ENCODE measurements around the gene SGO2. TPM values are rescaled to one million over a fixed set of nuclear protein-coding genes. Genes with fewer than 3 reads are reported as not detected.

SGO2 gene
- total RNA-seq, 1 experiment from 2014 or later, result 25.4 TPM

DNA sequence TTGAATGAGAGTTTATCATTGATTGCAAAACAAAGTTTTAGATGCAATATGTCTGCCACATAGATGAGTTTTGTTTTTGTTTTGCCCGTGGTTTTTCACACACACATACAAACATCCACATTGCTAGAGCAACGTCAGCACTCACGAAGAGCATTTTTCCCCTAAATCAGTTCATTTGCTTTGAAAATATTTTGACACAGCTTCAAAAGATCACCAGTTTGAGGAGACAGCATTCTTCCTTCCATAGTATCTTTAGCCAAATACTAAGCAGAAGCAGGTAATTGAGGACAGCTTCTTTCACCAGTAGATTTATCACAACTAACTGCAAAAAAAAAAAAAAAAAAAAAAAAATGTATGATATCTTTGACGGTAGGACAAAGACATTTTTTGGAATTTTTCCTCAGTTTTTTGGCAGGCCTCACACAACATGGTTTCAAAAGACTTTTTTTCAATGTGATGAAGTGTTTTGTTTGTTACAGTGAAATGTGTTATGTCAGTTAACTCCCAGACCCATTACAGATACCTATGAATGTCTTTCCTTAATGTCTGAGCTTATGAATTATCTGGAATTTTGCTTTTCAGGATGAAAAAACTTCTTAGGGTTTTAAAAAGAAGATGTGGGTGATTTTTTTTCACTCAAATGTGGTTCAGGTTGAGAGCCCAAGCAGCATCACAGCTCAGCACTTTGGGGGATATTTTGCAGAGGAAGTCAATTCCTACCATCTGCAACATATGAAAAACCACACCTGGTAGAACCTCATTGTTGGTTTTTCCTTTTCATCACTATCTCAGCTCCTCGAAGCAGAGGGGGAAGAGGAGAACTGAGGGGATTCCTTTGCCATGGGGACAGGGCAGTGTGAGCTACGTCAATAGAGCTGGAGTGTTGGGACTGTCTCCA, 91.4 kb downstream of the SGO2 start:
- Histone ChIP-seq H3K79me2 (ENCODE audit: insufficient read depth, low read length) (no peaks in the 10 kb centered on the region), H4K20me1 (ENCODE audit: insufficient read depth) (no peaks in the 10 kb centered on the region), H3K27me3 (ENCODE audit: insufficient read depth, low read length) (no peaks in the 10 kb centered on the region), H3K27ac (ENCODE audit: low read depth, low read length) (no peak overlapping the region), H3K9me3 (ENCODE audit: control insufficient read depth in 1 of 2, insufficient read depth in 1 of 2, low read depth in 1 of 2, low read length in 2 of 2) (no peaks in the 10 kb centered on the region), H3K4me1 (ENCODE audit: control insufficient read depth in 1 of 2, insufficient read depth in 2 of 2, low read length in 2 of 2) (peaks cover 0 to 7% of the 10 kb centered on the region in 2 experiments; a peak in 2 of 4 replicates), H2AFZ (ENCODE audit: low read depth, low read length, poor library complexity, severe bottlenecking) (no peak overlapping the region), H3K4me3 (replicated peaks in 1 of 2; ENCODE audit: low read depth in 1 of 2, low read length in 2 of 2) (no peak overlapping the region), H3K36me3 (ENCODE audit: control insufficient read depth in 1 of 2, insufficient read depth in 2 of 2, low read length in 2 of 2) (no peaks in the 10 kb centered on the region), H3K9me2 (ENCODE audit: insufficient read depth) (no peaks in the 10 kb centered on the region), H3K9ac (ENCODE audit: low read length) (no peak overlapping the region), H3K4me2 (ENCODE audit: low read length) (no peak overlapping the region)
- RAD21 ChIA-PET (ENCODE audit: low non-redundant PET in 1 of 2, low total read pairs in 2 of 2, uncharacterized antibody in 2 of 2, unreplicated experiment in 2 of 2), result no interaction called here
- DNase-seq (ENCODE audit: low read depth, low spot score) (no peak), ATAC-seq (no peak)
- no peak for TF ChIP-seq POLR2AphosphoS5 (IDR thresholded peaks at IDR 0.05; ENCODE audit: low read depth, low read length)
- no peak for TF ChIP-seq ELF1 (IDR thresholded peaks at IDR 0.05; ENCODE audit: borderline replicate concordance, low read depth)
- TF ChIP-seq ZNF274 (IDR thresholded peaks at IDR 0.05; ENCODE audit: low read depth, low read length), result no peak
- no peak for TF ChIP-seq CBX3 (IDR thresholded peaks at IDR 0.05; ENCODE audit: low read depth)
- no peak for TF ChIP-seq EZH2phosphoT487 (IDR thresholded peaks at IDR 0.05; ENCODE audit: borderline replicate concordance)
- POLR2A ChIA-PET, result no interaction called here
- no TSS peak for BruUV-seq (replicated peaks)
- intact Hi-C loops (cut with micrococcal nuclease), result loop anchor here (2.0 kb wide), 1 partner anchor 85 kb away; no protein-coding TSS in a partner anchor
- CTCF ChIA-PET, result interaction anchor here (1.3 kb wide), 1 partner anchor 86 kb away, joined by 7 read pairs; no protein-coding TSS in a partner anchor

DNA sequence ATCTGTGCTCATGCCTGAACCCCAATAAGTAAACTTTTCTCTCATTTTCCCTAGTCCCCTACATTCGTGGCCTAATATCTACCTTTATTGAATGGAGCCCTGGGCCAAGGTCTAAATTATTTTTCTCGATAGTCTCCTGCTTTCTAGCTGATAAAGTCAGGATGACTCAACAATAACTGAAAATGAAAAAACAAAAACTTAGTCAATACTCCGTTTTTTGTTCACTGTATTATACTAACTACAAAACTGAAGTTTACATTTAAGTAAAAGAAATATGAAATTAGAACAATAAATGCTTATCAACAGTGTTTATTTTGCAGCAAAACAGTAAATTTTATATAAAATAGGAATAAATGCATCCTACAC, 92.0 kb downstream of the SGO2 start:
- Histone ChIP-seq H3K4me1 (ENCODE audit: control insufficient read depth in 1 of 2, insufficient read depth in 2 of 2, low read length in 2 of 2) (peaks cover 0 to 7% of the 10 kb centered on the region in 2 experiments; a peak in 2 of 4 replicates), H3K79me2 (ENCODE audit: insufficient read depth, low read length) (no peaks in the 10 kb centered on the region), H3K4me2 (ENCODE audit: low read length) (no peak overlapping the region), H4K20me1 (ENCODE audit: insufficient read depth) (no peaks in the 10 kb centered on the region), H3K36me3 (ENCODE audit: control insufficient read depth in 1 of 2, insufficient read depth in 2 of 2, low read length in 2 of 2) (no peaks in the 10 kb centered on the region), H3K27ac (ENCODE audit: low read depth, low read length) (no peak overlapping the region), H3K9me3 (ENCODE audit: control insufficient read depth in 1 of 2, insufficient read depth in 1 of 2, low read depth in 1 of 2, low read length in 2 of 2) (no peaks in the 10 kb centered on the region), H2AFZ (ENCODE audit: low read depth, low read length, poor library complexity, severe bottlenecking) (no peak overlapping the region), H3K9ac (ENCODE audit: low read length) (no peak overlapping the region), H3K4me3 (replicated peaks in 1 of 2; ENCODE audit: low read depth in 1 of 2, low read length in 2 of 2) (no peak overlapping the region), H3K27me3 (ENCODE audit: insufficient read depth, low read length) (no peaks in the 10 kb centered on the region), H3K9me2 (ENCODE audit: insufficient read depth) (no peaks in the 10 kb centered on the region)
- BruUV-seq (replicated peaks), result no TSS peak
- CTCF ChIA-PET, result interaction anchor here (1.0 to 1.3 kb wide), 2 partner anchors 85 to 87 kb away, joined by 3 to 7 read pairs; no protein-coding TSS in a partner anchor
- intact Hi-C loops (cut with micrococcal nuclease), result loop anchor here (2.0 kb wide), 1 partner anchor 85 kb away; no protein-coding TSS in a partner anchor
- DNase-seq (ENCODE audit: low read depth, low spot score) (no peak), ATAC-seq (no peak)
- no peak for TF ChIP-seq POLR2AphosphoS5 (IDR thresholded peaks at IDR 0.05; ENCODE audit: low read depth, low read length)
- no peak for TF ChIP-seq ZNF274 (IDR thresholded peaks at IDR 0.05; ENCODE audit: low read depth, low read length)
- TF ChIP-seq EZH2 (IDR thresholded peaks at IDR 0.05), result no peak
- TF ChIP-seq, protein P1, sequence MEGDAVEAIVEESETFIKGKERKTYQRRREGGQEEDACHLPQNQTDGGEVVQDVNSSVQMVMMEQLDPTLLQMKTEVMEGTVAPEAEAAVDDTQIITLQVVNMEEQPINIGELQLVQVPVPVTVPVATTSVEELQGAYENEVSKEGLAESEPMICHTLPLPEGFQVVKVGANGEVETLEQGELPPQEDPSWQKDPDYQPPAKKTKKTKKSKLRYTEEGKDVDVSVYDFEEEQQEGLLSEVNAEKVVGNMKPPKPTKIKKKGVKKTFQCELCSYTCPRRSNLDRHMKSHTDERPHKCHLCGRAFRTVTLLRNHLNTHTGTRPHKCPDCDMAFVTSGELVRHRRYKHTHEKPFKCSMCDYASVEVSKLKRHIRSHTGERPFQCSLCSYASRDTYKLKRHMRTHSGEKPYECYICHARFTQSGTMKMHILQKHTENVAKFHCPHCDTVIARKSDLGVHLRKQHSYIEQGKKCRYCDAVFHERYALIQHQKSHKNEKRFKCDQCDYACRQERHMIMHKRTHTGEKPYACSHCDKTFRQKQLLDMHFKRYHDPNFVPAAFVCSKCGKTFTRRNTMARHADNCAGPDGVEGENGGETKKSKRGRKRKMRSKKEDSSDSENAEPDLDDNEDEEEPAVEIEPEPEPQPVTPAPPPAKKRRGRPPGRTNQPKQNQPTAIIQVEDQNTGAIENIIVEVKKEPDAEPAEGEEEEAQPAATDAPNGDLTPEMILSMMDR (IDR thresholded peaks at IDR 0.05 in 2 of 3, conservative IDR thresholded peaks at IDR 0.05 in 1 of 3; ENCODE audit: borderline replicate concordance in 1 of 3, insufficient read depth in 1 of 3, low read depth in 2 of 3, low read length in 2 of 3), result no peak
- TF ChIP-seq, protein P2, sequence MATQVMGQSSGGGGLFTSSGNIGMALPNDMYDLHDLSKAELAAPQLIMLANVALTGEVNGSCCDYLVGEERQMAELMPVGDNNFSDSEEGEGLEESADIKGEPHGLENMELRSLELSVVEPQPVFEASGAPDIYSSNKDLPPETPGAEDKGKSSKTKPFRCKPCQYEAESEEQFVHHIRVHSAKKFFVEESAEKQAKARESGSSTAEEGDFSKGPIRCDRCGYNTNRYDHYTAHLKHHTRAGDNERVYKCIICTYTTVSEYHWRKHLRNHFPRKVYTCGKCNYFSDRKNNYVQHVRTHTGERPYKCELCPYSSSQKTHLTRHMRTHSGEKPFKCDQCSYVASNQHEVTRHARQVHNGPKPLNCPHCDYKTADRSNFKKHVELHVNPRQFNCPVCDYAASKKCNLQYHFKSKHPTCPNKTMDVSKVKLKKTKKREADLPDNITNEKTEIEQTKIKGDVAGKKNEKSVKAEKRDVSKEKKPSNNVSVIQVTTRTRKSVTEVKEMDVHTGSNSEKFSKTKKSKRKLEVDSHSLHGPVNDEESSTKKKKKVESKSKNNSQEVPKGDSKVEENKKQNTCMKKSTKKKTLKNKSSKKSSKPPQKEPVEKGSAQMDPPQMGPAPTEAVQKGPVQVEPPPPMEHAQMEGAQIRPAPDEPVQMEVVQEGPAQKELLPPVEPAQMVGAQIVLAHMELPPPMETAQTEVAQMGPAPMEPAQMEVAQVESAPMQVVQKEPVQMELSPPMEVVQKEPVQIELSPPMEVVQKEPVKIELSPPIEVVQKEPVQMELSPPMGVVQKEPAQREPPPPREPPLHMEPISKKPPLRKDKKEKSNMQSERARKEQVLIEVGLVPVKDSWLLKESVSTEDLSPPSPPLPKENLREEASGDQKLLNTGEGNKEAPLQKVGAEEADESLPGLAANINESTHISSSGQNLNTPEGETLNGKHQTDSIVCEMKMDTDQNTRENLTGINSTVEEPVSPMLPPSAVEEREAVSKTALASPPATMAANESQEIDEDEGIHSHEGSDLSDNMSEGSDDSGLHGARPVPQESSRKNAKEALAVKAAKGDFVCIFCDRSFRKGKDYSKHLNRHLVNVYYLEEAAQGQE (IDR thresholded peaks at IDR 0.05; ENCODE audit: low read depth), result no peak
- TF ChIP-seq EGR1 (IDR thresholded peaks at IDR 0.05; ENCODE audit: low read depth), result no peak
- no peak for TF ChIP-seq SRF (IDR thresholded peaks at IDR 0.05; ENCODE audit: low read depth)
- RAD21 ChIA-PET (ENCODE audit: low non-redundant PET in 1 of 2, low total read pairs in 2 of 2, uncharacterized antibody in 2 of 2, unreplicated experiment in 2 of 2), result no interaction called here
- POLR2A ChIA-PET, result no interaction called here
